Muscle layer of duodenum (tissue), 2 donors: Measurements from ENCODE around the gene SORCS2.

Experiments
- H3K27ac ChIP-seq: one replicate; pipeline ENCODE4 v1.7.0; 2013; ENCODE audit warnings: mild to moderate bottlenecking, low read length
- H3K27me3 ChIP-seq: one replicate; pipeline ENCODE4 v1.7.0; 2013; ENCODE audit warnings: low read depth, mild to moderate bottlenecking, control low read depth, low read length
- H3K36me3 ChIP-seq, 2 donors: one replicate each; pipeline ENCODE4 v1.7.0; 2013; ENCODE audit warnings: low read length in 2 of 2, control low read depth in 1 of 2, mild to moderate bottlenecking in 1 of 2; ENCODE audit not compliant: insufficient read depth in 2 of 2, control insufficient read depth in 1 of 2
- H3K4me1 ChIP-seq, 2 donors: one replicate each; pipeline ENCODE4 v1.7.0; 2013; ENCODE audit warnings: low read length in 2 of 2, mild to moderate bottlenecking in 2 of 2, control low read depth in 1 of 2, moderate library complexity in 1 of 2; ENCODE audit not compliant: insufficient read depth in 2 of 2, control insufficient read depth in 1 of 2
- H3K4me3 ChIP-seq, 2 donors: one replicate each; pipeline ENCODE4 v1.7.0; 2013; ENCODE audit warnings: low read length in 2 of 2, low read depth in 1 of 2, mild to moderate bottlenecking in 1 of 2
- H3K9me3 ChIP-seq, 2 donors: one replicate each; pipeline ENCODE4 v1.7.0; 2013; ENCODE audit warnings: low read length in 2 of 2, control low read depth in 1 of 2, mild to moderate bottlenecking in 1 of 2; ENCODE audit not compliant: control insufficient read depth in 1 of 2
- donor health status: healthy.

The SORCS2 gene

DNA sequence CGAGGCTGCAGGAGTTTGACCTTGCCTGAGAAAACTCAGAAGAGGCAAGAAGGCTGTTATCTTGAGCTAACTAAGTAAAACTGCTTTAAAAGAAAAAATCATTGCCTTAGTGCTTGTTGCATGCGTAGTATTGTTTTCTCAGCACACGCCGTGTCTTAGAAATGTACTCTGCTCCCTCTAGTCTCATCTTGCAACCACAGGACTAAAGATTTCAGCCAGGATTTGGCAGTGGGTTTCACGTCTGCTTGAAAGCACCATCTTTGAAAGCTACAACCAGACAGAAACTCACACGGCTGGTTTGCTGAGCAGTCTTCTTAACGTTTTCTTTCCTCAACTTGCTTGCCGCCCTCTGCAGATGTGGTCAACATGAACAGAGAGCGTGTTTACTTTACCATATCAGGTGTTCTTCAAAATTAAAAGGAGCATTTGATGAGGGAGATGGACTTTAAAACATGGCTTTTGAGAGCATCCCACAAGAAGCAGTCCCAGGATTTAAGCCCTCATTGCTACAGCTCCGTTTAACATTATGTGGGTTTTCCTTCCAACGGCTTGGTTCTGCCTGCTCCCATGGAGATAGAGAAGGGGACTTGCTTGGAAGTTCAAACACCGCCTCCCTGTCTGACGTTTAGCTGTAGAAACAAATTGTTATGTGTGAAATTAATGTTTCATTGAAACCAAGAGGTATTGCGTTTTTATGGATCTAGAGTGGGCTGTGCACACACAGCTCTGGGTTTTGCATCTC lies 3.4 kb downstream of the SORCS2 start:
- H3K4me3 ChIP-seq: no peak overlapping the region
- H3K36me3 ChIP-seq: no peaks in the 10 kb centered on the region
- no peaks in the 10 kb centered on the region for H3K9me3 ChIP-seq
- peaks cover 23% of the 10 kb centered on the region for H3K27me3 ChIP-seq
- peaks cover 0 to 28% of the 10 kb centered on the region in 2 donors for H3K4me1 ChIP-seq
- H3K27ac ChIP-seq: no peak overlapping the region

DNA sequence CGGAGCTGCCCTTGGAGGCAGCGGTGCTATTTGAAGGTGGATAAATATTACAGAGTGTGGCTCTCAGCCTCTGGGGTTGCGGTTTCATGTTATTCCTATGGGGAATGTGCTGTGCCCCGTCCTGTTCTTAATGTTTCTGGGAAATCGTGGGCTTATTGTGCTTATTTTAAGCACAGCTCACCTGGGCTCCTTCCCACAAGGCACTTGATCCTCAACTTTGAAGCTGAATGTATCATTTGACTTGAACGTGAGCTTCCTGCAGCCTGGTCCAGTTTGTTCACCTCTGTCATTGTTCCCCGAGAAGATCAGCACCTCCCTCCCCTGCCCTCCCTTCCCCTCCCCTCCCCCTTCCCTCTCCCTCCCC lies 3.9 kb downstream of the SORCS2 start:
- Histone ChIP-seq H3K4me3 (no peak overlapping the region), H3K9me3 (no peaks in the 10 kb centered on the region), H3K27me3 (peaks cover 23% of the 10 kb centered on the region), H3K36me3 (no peaks in the 10 kb centered on the region), H3K27ac (no peak overlapping the region), H3K4me1 (peaks cover 0 to 26% of the 10 kb centered on the region in 2 donors)

DNA sequence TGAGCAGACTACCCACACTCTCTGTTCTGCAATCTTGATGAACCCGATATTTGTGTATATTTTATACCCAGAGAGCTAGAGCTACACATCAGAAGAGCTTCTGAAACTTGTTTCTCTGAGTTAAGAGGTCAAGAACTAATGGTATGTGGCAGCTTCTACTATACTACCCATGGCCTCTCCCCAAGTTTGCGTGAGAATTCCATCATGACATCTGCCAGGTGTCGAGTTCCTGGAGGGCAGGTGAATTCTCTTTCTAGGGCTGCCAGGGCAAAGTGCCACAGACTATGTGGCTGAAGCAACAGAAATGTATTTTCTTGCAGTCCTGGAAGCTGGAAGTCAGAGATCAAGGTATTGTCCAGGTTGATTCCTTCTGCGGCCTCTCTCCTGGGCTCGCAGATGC lies 4.4 kb downstream of the SORCS2 start:
- H3K27me3 ChIP-seq: peaks cover 19% of the 10 kb centered on the region

DNA sequence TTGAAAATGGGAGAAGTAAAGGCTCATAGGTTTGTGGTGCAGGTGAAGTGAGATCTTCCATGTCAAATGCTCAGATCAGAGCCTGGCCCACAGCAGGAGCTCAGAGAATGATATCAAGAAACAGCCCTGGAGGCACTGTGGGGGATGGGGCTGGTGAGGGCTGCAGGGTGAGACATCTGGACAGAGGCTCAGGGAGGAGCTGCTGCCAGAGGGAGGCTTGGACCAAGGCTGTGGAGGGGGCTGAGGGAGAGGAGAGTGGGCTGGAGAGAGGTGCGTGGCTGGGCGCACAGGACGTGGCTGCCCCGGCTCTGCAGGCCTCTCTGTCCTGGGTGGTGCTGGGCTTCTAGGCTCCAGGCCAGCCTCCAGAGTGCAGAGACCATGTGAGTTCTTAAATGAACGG lies 5.6 kb downstream of the SORCS2 start:
- Histone ChIP-seq H3K27me3 (peaks cover 19% of the 10 kb centered on the region), H3K4me3 (no peak overlapping the region), H3K27ac (no peak overlapping the region), H3K9me3 (no peaks in the 10 kb centered on the region), H3K4me1 (peaks cover 0 to 25% of the 10 kb centered on the region in 2 donors), H3K36me3 (no peaks in the 10 kb centered on the region)

More for the DNA sequence above, 4.4 kb downstream of the SORCS2 start:
- Histone ChIP-seq H3K36me3 (no peaks in the 10 kb centered on the region), H3K9me3 (no peaks in the 10 kb centered on the region), H3K4me1 (peaks cover 0 to 24% of the 10 kb centered on the region in 2 donors), H3K27ac (no peak overlapping the region), H3K4me3 (no peak overlapping the region)

DNA sequence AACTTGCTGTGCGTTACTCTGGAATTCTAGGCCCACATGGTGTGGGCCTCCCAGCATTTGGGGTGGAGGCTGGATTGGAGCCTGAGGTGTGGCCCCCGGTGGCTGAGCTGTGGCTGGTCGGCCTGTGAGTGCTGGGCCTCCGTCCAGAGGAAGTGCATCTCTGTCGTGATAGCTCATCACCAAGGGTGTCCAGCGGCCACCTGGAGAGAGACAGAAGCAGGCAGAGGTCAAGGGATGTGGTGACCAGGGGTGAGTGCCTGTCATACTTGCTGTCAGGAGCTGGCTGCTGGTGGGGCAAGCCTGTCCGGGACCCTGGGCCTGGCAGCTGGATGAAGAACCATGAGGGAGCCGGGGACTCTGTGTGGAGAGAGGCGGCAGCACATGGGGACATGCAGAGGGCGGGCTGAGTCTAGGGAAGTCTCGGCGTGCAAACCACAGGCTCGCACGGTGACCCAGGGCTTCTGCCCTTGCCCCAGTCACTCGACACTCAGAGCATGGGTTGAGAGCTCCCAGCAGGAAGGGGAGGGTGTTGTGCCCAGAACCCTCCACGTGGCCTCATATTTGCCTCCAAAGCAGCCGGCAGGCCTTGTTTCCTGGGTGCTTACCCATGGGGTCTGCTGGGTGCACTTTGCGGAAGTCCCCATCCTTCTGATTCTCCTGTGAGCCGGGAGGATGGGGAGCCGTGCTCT lies 6.2 kb downstream of the SORCS2 start:
- no peaks in the 10 kb centered on the region for H3K36me3 ChIP-seq
- peaks cover 12% of the 10 kb centered on the region for H3K27me3 ChIP-seq
- H3K27ac ChIP-seq: no peak overlapping the region
- peaks cover 0 to 20% of the 10 kb centered on the region in 2 donors for H3K4me1 ChIP-seq
- no peak overlapping the region for H3K4me3 ChIP-seq
- no peaks in the 10 kb centered on the region for H3K9me3 ChIP-seq

DNA sequence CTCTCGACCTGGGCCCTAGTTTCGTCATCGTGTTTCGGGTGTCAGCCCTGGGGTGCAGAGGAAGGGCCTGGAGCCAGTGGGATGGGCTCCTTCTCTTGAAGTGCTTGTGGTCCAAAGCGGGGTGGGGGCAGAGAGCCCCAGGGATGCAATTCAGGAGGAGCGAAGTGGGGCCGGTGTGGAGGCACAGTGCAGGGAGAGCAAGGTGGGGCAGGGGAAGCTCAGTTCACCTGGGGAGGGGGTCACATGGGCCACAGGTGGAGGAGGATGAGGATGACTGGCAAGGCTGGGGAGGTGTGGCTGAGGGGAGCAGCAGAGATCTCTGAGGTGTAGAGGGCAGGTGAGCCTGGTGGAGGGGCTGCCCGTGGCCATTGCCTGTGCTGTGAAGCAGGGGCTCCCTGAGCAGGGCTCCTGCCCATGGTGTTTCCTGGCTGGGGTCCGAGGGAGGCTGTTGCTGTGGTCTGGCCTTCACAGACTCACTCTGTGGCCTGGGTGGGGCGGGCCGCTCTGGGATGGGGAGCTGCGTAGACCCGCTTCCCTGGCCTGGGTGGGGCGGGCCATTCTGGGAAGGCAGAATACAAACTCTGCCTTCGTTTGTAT lies 6.9 kb downstream of the SORCS2 start:
- Histone ChIP-seq H3K4me3 (no peak overlapping the region), H3K36me3 (no peaks in the 10 kb centered on the region), H3K27me3 (peaks cover 6% of the 10 kb centered on the region), H3K9me3 (no peaks in the 10 kb centered on the region), H3K27ac (no peak overlapping the region), H3K4me1 (peaks cover 0 to 13% of the 10 kb centered on the region in 2 donors)

DNA sequence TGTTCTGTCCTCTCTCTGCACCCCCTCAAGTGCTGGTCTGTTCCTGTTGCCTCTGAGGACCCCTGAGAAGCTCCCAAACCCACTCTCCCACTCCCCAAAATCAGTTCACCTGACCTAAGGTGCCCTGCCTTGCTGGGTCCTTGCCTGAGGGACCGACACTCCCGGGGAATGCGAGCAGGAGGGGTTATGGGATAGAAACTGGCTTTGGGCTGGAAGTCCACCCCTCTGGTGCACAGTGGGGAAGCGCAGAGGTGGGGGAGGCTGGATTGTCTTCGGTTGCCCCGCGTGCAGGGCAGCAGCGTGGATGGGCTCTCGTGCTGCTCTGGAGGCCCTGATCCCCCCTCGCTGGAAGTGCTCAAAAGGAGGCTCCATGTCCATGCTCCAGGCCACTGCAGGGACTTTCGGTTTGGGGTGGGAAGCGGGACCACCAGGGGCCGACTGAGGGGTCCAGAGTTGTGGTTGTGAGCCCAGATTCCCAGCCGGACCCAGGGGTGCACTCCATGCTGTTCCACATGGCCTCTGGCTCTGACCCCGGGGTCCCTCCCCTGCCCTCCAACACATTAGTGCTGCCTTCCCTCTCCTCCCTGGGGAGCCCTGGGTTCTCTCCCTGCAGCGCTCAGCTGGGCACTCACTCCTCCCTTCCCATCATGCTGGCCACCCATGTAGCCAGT lies 7.6 kb downstream of the SORCS2 start:
- peaks cover 0 to 9% of the 10 kb centered on the region in 2 donors for H3K4me1 ChIP-seq
- H3K27ac ChIP-seq: no peak overlapping the region

DNA sequence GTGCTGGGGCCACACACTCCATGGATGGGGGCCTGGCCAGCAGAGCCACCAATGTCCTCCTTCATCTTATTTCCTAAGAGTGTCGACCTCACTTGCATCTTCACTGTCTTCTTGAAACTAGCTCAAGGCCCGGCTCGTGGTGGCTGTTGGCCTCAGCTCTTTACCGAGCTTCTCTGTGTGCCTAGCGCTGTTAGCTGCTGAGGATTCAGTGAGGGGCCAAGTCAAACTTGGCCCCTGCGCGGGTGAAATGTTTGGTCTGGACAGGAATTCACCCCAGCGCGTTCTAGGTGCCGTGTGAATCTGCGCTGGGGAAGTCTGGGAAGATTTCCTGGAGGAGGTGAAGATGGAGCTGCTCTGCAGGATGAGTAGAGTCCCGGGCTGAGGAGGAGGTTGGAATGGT lies 8.5 kb downstream of the SORCS2 start:
- Histone ChIP-seq H3K27me3 (no peaks in the 10 kb centered on the region), H3K27ac (no peak overlapping the region)

More for the DNA sequence above, 7.6 kb downstream of the SORCS2 start:
- H3K4me3 ChIP-seq: no peak overlapping the region
- H3K36me3 ChIP-seq: no peaks in the 10 kb centered on the region
- H3K27me3 ChIP-seq: no peaks in the 10 kb centered on the region
- no peaks in the 10 kb centered on the region for H3K9me3 ChIP-seq

DNA sequence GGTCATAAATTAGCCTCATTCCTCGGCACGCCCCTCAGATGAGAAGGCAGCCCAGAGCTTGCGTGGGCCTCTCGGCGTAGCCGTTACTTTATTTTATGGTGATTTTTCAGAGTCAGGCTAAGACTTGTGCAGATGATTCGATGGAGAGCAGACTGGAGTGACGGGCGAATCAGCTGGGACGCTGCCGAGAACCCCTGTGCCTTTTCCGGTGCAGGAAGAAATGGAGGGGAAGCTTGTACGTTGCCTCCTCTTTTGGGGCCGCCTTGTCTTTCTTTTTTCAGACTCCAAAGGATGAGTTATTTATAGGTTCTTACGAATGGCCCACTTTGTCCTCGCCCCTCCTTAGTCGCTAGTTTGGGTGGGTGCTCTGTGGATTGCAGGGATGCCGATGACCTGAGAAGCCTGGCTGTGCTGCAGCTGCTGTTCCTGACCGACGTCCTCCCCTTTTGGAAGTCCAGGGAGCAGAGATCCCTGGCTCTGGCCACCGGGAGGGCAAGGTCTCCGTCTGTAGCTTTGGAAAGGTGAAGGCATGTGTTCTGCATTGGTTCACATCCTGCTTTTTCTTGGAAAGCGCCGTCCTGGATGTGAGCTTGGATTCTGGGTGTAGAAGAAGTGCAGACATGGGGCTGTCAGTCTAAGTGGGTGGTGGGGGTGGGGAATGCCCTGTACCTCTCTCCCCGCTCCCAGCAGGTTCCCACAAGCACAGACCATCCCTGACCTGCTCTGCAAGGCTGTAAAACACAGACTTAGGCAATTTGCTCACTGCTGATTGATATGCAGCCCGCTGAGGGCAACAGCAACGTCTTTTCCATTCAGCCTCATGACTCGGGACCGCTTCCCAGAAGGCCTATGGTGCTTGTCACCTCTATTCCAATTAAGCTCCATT lies 9.3 kb downstream of the SORCS2 start:
- Histone ChIP-seq H3K36me3 (no peaks in the 10 kb centered on the region), H3K27ac (no peak overlapping the region), H3K9me3 (no peaks in the 10 kb centered on the region), H3K27me3 (no peaks in the 10 kb centered on the region), H3K4me3 (no peak overlapping the region), H3K4me1 (peaks cover 5 to 22% of the 10 kb centered on the region in 2 donors)

More for the DNA sequence above, 8.5 kb downstream of the SORCS2 start:
- H3K4me3 ChIP-seq: no peak overlapping the region
- no peaks in the 10 kb centered on the region for H3K36me3 ChIP-seq
- H3K9me3 ChIP-seq: no peaks in the 10 kb centered on the region
- H3K4me1 ChIP-seq: peaks cover 0 to 14% of the 10 kb centered on the region in 2 donors

DNA sequence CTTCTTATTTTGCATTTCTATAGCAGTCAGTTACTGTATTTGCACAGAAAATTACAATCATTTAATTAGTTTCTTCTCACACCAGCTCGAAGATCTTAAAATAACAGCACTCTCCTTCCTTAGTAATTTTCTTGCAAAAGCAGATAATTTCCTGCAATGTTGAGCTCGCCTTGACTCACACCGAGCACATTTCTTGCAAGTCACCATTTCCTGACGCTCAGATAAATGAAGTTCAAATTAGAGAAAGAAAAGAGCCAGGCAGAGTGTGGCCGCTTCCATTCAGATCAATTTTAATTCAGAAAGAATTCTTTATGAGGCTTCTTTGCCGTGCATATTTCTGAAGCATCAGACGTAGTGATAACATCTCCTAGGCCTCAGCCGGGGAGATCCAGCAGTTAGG lies 10.1 kb downstream of the SORCS2 start:
- Histone ChIP-seq H3K9me3 (no peaks in the 10 kb centered on the region), H3K27ac (no peak overlapping the region), H3K27me3 (no peaks in the 10 kb centered on the region), H3K36me3 (no peaks in the 10 kb centered on the region), H3K4me3 (no peak overlapping the region), H3K4me1 (peaks cover 6 to 29% of the 10 kb centered on the region in 2 donors)
